ENCODE results near the gene ODAD4. TPM values are rescaled to one million over a fixed set of nuclear protein-coding genes. Genes with fewer than 3 reads are reported as not detected.

Gene ODAD4
- total RNA-seq, 4 donors from 2014 or later: 1.8 to 3.2 (median 3.2) TPM; not detected in 1

GRCh38 chr17:41975099-41976083 is 45.0 kb downstream of the ODAD4 start:
- intact Hi-C loops (cut with DNase I; ENCODE audit: low total_unique reads): no loop called here
- DNase-seq: no peak
- H3K27ac ChIP-seq: peak overlapping the region; percentile 60 to 61
- H3K4me3 ChIP-seq: no peak overlapping the region
- no peaks in the 10 kb centered on the region for H3K27me3 ChIP-seq
- H3K4me1 ChIP-seq: no peaks in the 10 kb centered on the region
- no peaks in the 10 kb centered on the region for H3K36me3 ChIP-seq
- TF ChIP-seq, protein P1, sequence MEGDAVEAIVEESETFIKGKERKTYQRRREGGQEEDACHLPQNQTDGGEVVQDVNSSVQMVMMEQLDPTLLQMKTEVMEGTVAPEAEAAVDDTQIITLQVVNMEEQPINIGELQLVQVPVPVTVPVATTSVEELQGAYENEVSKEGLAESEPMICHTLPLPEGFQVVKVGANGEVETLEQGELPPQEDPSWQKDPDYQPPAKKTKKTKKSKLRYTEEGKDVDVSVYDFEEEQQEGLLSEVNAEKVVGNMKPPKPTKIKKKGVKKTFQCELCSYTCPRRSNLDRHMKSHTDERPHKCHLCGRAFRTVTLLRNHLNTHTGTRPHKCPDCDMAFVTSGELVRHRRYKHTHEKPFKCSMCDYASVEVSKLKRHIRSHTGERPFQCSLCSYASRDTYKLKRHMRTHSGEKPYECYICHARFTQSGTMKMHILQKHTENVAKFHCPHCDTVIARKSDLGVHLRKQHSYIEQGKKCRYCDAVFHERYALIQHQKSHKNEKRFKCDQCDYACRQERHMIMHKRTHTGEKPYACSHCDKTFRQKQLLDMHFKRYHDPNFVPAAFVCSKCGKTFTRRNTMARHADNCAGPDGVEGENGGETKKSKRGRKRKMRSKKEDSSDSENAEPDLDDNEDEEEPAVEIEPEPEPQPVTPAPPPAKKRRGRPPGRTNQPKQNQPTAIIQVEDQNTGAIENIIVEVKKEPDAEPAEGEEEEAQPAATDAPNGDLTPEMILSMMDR (IDR thresholded peaks at IDR 0.05): no peak
- no peak for TF ChIP-seq POLR2A (IDR thresholded peaks at IDR 0.05)
- no peaks in the 10 kb centered on the region for H3K9me3 ChIP-seq

DNA sequence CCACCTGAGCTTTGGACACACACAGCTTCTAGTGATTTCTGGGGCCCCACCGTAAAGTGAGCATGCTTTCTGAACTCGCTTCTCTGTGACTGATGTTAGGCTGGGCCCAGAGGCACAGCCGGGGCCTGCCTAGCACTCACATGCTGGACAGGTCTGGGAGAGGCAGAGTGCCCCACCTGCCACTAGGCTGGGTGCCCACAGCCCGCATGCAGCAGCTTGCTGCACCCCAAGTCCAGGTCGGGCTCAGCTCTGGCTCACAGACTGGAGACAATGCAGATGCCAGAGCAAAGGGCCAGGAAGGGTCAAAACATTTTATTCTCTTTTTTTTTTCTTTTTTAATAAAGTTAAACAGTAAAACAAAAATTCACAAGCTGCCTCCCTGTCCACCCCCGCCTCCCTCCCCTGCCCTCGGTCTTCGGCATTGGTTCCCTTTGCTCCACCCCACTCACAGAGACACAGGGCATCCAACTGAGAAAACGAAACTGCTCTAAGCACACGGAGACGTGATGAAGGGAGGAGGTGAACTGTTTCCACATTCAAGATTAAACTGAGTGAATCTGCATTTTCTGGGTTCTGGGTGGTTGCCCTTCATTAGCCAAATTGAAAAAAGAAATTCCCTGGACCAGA is 45.8 kb downstream of the ODAD4 start:
- peak overlapping the region; percentile 60 to 61 for H3K27ac ChIP-seq
- no peak overlapping the region for H3K4me3 ChIP-seq
- H3K36me3 ChIP-seq: no peaks in the 10 kb centered on the region
- no peak for DNase-seq
- TF ChIP-seq, protein P1 (IDR thresholded peaks at IDR 0.05): no peak
- TF ChIP-seq POLR2A (IDR thresholded peaks at IDR 0.05): no peak
- intact Hi-C loops (cut with DNase I; ENCODE audit: low total_unique reads): no loop called here
- no peaks in the 10 kb centered on the region for H3K27me3 ChIP-seq
- no peaks in the 10 kb centered on the region for H3K4me1 ChIP-seq
- H3K9me3 ChIP-seq: no peaks in the 10 kb centered on the region

GRCh38 chr17:41977991-41978390 is 47.6 kb downstream of the ODAD4 start:
- H3K4me1 ChIP-seq: no peaks in the 10 kb centered on the region
- TF ChIP-seq, protein P1 (IDR thresholded peaks at IDR 0.05): no peak
- no peak for TF ChIP-seq POLR2A (IDR thresholded peaks at IDR 0.05)
- DNase-seq: no peak
- intact Hi-C loops (cut with DNase I; ENCODE audit: low total_unique reads): no loop called here
- H3K27me3 ChIP-seq: no peaks in the 10 kb centered on the region
- H3K9me3 ChIP-seq: no peaks in the 10 kb centered on the region
- H3K36me3 ChIP-seq: no peaks in the 10 kb centered on the region
- H3K27ac ChIP-seq: no peak overlapping the region
- H3K4me3 ChIP-seq: no peak overlapping the region

GRCh38 chr17:41982026-41982760 is 51.8 kb downstream of the ODAD4 start:
- Histone ChIP-seq H3K36me3 (no peaks in the 10 kb centered on the region), H3K27ac (peak overlapping the region in 1 of 2 donors; percentile 46)

More at GRCh38 chr17:41982026-41982760, 51.8 kb downstream of the ODAD4 start:
- Histone ChIP-seq H3K27me3 (no peaks in the 10 kb centered on the region), H3K4me1 (no peaks in the 10 kb centered on the region), H3K4me3 (no peak overlapping the region), H3K9me3 (no peaks in the 10 kb centered on the region)
- intact Hi-C loops (cut with DNase I; ENCODE audit: low total_unique reads): no loop called here
- DNase-seq: no peak
- TF ChIP-seq, protein P1 (IDR thresholded peaks at IDR 0.05): no peak
- TF ChIP-seq POLR2A (IDR thresholded peaks at IDR 0.05): no peak
